Stimulated activated naive CD8-positive, alpha-beta T cell treated with anti-CD3 and anti-CD28 coated beads, Interleukin-15, Interleukin-2, amounts not matched to agents 100 ng/mL and 50 ng/mL, for 24 hours (primary cell): Measurements from ENCODE around the gene KREMEN2.

Experiments
- H3K27ac Mint-ChIP-seq: one replicate; pipeline ENCODE4 v1.8.0; 2021; ENCODE audit warnings: mild to moderate bottlenecking, mixed read lengths
- H3K27me3 Mint-ChIP-seq: one replicate; pipeline ENCODE4 v1.8.0; 2021; ENCODE audit warnings: mixed read lengths
- H3K36me3 Mint-ChIP-seq: one replicate; pipeline ENCODE4 v1.8.0; 2021; ENCODE audit warnings: low read depth, mixed read lengths
- H3K4me1 Mint-ChIP-seq: one replicate; pipeline ENCODE4 v1.8.0; 2021; ENCODE audit warnings: low read depth, mixed read lengths
- H3K4me3 Mint-ChIP-seq: one replicate; pipeline ENCODE4 v1.8.0; 2021; ENCODE audit warnings: mild to moderate bottlenecking, mixed read lengths
- H3K9me3 Mint-ChIP-seq: one replicate; pipeline ENCODE4 v1.8.0; 2021; ENCODE audit warnings: mixed read lengths

The KREMEN2 gene

DNA sequence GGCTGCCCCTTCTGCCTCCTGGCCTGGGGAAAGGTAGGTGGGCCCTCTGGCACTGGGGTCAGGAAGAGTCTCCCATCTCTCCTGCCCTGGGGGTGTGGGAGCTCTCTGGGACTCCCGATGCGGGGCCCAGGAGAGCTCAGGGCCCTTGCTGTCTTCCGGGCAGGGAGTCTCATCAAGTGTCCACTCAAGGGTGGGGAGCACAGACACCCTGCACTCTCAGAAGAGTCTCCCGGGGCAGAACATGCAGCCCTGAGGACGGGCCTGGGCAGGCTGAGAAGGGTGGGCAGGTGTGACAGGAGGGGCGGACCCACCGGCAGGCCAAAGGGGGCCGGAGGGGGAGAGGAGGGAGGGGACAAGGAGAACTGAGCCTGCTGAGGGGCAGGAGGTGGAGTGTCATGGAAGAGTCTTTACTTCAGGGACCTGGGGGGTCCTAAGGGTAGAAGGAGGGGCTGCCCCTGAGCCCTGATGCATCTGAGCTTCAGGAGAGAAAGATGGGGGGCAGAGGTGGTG, 24.6 kb downstream of the KREMEN2 start:
- Mint-ChIP-seq H3K27me3 (no peaks in the 10 kb centered on the region), H3K4me3 (no peak overlapping the region), H3K27ac (no peak overlapping the region), H3K9me3 (no peaks in the 10 kb centered on the region), H3K36me3 (no peaks in the 10 kb centered on the region), H3K4me1 (peaks cover 4% of the 10 kb centered on the region)

DNA sequence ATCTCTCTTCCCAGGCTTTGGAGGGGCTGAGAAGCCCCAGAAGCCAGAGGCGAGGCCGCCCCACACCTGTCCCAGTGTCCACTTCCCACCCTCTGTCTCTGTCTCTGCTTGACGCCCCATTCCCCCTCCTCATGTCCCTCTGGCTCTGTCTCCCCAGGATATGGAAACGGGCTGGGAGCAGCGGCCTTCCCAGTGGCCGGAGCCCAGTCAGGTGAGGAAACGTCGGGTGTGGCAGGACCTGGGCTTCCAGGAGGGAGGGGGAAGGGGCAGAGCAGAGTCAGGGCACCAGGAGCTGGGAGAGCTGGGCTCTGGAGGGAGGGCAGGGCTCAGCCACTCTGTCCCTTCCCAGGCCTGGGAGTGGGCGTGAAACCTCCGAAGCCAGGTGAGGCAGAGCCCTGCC, 26.8 kb downstream of the KREMEN2 start:
- H3K36me3 Mint-ChIP-seq: no peaks in the 10 kb centered on the region
- no peaks in the 10 kb centered on the region for H3K27me3 Mint-ChIP-seq
- H3K9me3 Mint-ChIP-seq: no peaks in the 10 kb centered on the region
- H3K4me1 Mint-ChIP-seq: no peaks in the 10 kb centered on the region
- H3K4me3 Mint-ChIP-seq: no peak overlapping the region
- no peak overlapping the region for H3K27ac Mint-ChIP-seq

DNA sequence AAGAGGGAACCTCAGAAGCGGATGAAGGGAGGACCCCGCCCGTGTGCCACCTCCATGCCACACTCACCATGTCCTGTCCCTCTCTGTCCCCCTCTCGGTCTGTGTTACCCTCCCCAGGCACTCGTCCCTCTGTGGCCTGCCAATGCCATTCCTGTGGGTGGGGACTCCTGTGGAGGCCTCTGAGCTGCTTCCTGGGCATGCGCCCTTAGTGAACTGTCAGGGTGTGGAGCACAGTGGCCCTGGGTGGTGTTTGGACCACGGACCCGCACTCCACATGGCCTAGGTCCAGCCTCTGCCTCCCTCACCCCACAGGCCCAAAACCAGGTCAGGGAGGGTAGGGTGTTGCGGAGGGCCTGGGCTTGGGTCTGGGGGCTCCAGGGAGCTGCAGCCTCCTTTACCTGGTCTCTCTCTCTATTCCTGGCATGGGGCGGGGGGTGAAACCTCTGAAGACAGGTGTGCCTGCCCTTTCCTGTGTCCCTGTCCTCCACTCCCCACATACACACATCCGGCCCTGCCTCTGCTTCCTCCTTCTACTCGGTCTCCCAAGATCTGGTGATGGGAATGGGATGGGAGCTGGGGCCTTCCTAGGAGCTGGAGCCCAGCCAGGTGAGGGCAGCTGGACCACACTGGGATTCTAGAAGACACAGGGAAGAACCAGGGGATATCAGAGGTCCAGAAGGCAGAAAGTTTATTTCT, 27.6 kb downstream of the KREMEN2 start:
- Mint-ChIP-seq H3K9me3 (no peaks in the 10 kb centered on the region), H3K36me3 (no peaks in the 10 kb centered on the region), H3K4me1 (no peaks in the 10 kb centered on the region), H3K27me3 (no peaks in the 10 kb centered on the region), H3K4me3 (no peak overlapping the region), H3K27ac (no peak overlapping the region)

DNA sequence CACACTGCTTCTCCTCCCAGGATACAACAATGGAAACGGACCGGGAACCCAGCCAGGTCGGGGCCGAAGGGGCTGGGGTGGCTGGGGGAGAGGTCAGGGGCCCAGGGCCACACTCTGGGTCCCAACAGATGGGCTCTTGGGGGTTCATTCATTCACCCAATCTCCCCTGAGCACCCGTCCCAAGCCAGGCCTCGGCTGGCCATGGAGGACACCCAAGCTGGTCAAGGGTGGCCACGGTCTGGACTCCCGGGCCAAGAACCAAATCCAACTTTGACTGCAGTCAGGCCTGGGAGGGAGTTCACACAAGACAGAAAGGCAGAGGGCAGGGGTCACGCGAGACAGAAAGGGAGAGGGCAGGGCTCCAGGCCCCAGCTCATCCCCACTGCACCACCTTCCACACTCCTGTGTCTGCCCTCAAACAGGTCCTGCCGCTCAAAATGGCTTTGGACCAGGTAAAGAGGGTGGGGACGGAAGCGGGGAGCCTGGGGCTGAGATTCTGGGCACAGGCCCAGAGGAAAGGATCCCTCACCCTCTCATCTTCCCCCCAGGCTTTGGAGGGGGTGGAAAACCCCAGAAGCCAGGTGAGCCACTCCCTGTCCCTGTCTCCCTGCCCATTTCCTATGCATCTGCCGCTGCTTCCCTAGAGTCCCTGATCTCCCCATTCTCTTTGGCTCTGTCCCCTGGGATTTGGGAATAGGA, 28.5 kb downstream of the KREMEN2 start:
- Mint-ChIP-seq H3K27me3 (no peaks in the 10 kb centered on the region), H3K27ac (no peak overlapping the region), H3K4me1 (no peaks in the 10 kb centered on the region), H3K4me3 (no peak overlapping the region), H3K36me3 (no peaks in the 10 kb centered on the region), H3K9me3 (no peaks in the 10 kb centered on the region)

DNA sequence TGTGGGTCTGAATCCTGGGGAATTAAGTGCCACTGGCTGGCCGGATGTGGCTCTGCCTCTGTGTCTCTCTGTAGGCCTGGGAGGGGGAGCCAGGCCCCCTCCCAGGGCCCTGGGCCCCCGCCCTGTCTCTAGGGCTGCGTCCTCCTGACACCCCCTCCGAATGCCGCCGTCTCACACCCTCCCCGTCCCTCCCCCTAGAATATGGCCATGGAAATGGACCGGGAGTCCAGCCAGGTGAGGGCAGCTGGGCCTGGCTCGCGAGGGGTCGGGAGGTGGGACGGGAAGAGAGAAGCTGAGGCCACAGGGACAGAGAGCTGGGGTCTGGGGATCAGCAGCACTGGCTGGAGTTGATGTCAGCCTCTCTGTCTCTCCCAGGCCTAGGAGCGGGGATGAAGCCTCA, 32.2 kb downstream of the KREMEN2 start:
- Mint-ChIP-seq H3K27ac (no peak overlapping the region), H3K36me3 (no peaks in the 10 kb centered on the region), H3K9me3 (no peaks in the 10 kb centered on the region), H3K27me3 (peaks cover 3% of the 10 kb centered on the region), H3K4me3 (no peak overlapping the region), H3K4me1 (no peaks in the 10 kb centered on the region)

DNA sequence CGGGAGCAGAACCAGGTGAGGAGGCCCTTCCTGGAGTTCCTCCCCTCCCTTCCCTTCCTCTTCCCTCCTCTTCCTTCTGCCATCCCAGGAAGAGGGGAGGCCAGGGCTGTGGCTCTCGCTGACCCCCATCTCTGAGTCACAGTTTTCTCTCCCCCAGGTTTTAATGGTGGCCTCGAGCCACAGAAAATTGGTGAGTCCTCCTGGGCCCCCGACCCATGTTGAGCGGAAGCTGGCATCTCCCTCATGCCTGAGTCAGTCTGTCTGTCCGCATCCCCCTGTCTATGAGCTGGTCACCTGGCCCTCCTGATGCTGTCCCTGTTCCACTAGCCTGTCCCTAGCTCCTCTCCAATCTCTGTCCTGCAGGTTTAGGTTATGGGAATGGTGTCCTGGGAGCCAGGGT, 35.9 kb downstream of the KREMEN2 start:
- H3K36me3 Mint-ChIP-seq: no peaks in the 10 kb centered on the region
- H3K9me3 Mint-ChIP-seq: no peaks in the 10 kb centered on the region
- no peak overlapping the region for H3K4me3 Mint-ChIP-seq
- peaks cover 3% of the 10 kb centered on the region for H3K4me1 Mint-ChIP-seq
- H3K27me3 Mint-ChIP-seq: peaks cover 5% of the 10 kb centered on the region
- H3K27ac Mint-ChIP-seq: no peak overlapping the region

DNA sequence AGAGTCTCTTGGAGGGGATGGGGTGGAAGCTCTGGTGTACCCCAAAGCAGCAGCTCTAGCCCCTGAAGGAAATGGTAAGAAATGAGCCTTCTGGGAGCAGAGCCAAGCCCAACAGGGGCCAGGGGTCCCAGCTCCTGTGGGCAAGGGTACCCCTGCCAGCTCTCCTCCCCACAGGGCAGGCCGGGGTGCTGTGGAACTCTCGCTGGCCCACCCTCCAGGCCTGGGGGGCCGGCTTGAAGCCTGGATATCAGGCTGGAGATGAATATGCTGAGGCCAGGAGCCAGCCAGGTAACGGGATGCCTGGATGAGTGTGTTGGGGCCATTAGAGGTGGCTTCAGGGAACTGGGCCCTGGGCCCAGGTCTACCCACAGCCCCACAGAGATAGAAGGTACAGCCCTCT, 36.5 kb downstream of the KREMEN2 start:
- Mint-ChIP-seq H3K27me3 (peaks cover 7% of the 10 kb centered on the region), H3K36me3 (no peaks in the 10 kb centered on the region), H3K4me1 (peaks cover 4% of the 10 kb centered on the region), H3K27ac (no peak overlapping the region), H3K9me3 (no peaks in the 10 kb centered on the region), H3K4me3 (no peak overlapping the region)

DNA sequence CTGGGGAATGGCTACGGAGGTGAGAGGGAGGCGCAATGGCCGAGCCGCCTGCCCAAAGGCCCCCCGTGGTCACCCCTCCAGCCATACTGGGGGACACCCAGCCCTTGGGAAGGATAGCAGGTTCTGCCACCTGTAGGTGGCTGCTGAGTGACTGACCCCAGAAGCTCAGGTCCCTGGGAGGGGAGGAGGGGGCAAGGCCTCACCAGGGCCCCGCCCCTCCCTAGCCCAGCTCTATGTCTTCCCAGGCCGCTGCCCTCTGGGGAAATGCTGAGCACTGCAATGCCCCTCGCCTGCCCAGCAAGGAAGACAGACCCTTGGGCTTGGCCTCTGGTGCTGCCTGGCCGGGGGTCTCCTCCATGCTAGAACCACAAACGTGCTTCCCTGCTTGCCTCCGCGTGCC, 37.2 kb downstream of the KREMEN2 start:
- no peaks in the 10 kb centered on the region for H3K9me3 Mint-ChIP-seq
- H3K4me3 Mint-ChIP-seq: no peak overlapping the region
- H3K27ac Mint-ChIP-seq: no peak overlapping the region
- no peaks in the 10 kb centered on the region for H3K36me3 Mint-ChIP-seq
- peaks cover 7% of the 10 kb centered on the region for H3K27me3 Mint-ChIP-seq
- H3K4me1 Mint-ChIP-seq: peaks cover 4% of the 10 kb centered on the region

DNA sequence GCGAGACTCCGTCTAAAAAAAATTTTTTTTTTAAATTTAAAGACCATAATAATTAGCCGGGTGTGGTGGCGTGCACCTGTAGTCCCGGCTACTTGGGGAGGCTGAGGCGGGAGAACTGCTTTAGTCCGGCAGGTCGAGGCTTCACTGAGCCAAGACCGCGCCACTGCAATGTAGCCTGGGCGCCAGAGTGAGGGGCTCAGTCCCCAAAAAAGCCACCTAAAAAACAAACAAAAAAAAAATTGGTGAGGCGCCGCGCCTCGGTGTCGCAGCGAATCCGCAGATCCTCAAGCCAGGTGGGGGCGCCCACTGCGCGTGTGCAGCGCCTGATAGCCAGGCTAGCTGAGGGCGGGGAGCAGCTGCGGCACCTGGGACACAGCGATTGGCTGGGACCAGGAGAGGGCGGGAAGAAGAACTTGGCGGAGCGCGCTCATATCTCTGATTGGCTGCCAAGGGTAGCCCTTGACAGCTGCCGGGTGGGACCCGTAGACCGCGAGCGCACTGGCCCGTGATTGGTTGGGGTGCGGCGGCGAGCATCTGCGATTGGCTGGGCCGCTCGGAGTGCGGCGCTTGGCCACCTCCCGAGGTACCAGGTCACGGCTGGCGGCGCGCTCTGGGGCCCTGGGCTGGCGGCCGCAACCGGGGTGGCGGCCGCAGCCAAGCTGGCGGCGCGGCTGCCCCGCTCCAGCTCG, 39.7 kb downstream of the KREMEN2 start:
- H3K9me3 Mint-ChIP-seq: no peaks in the 10 kb centered on the region
- H3K36me3 Mint-ChIP-seq: no peaks in the 10 kb centered on the region
- H3K27me3 Mint-ChIP-seq: peaks cover 11% of the 10 kb centered on the region
- H3K4me1 Mint-ChIP-seq: peaks cover 25% of the 10 kb centered on the region
- no peak overlapping the region for H3K27ac Mint-ChIP-seq
- peak overlapping the region; percentile 55 for H3K4me3 Mint-ChIP-seq

DNA sequence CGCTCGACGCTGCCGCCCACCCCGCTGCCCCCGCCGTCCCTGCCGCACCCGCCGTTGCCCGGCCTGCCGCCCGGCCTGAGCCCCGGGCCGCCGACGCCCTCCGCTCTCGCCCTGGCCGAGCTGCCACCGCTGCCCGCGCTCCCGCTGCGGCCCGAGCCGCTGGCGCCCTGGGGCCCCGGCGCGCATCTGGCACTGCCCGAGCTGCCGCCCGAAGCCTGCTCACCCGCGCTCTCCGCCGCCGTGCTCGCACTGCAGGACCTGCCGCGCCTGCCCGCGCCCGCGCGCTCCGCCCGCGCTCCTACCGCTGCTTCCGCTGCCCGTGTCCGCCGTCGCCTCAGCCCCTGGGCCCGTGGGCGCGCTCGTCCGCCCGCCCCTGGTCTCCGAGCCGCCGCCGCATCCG, 40.2 kb downstream of the KREMEN2 start:
- Mint-ChIP-seq H3K27ac (no peak overlapping the region), H3K4me3 (no peak overlapping the region), H3K27me3 (peaks cover 11% of the 10 kb centered on the region), H3K36me3 (no peaks in the 10 kb centered on the region), H3K9me3 (no peaks in the 10 kb centered on the region), H3K4me1 (peaks cover 28% of the 10 kb centered on the region)

DNA sequence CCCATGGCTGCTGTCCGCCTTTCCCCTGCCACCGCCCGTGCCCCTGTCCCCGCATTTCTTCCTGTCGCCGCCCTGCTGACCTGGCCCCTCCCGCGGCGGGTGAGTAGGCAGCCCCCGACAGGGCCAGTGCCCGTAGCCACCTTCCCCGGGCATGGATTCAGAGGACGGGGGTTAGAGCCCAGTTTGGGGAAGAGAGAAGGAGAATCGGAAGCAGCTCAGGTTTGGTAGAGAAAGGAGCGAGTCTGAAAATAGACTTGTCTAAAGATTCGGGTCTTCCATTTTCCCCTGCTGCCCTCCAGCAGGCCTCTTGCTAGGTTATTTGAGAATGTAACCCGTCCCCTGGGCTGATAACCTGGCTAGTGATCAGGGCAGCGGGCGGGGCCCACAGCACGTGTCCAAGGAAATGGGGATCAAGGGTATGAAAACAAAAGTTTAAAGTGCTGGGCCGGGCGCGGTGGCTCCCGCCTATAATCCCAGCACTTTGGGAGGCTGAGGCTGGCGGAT, 40.8 kb downstream of the KREMEN2 start:
- H3K36me3 Mint-ChIP-seq: no peaks in the 10 kb centered on the region
- H3K9me3 Mint-ChIP-seq: no peaks in the 10 kb centered on the region
- no peak overlapping the region for H3K27ac Mint-ChIP-seq
- H3K4me3 Mint-ChIP-seq: peak overlapping the region; percentile 60
- H3K27me3 Mint-ChIP-seq: peaks cover 11% of the 10 kb centered on the region
- H3K4me1 Mint-ChIP-seq: peaks cover 28% of the 10 kb centered on the region

DNA sequence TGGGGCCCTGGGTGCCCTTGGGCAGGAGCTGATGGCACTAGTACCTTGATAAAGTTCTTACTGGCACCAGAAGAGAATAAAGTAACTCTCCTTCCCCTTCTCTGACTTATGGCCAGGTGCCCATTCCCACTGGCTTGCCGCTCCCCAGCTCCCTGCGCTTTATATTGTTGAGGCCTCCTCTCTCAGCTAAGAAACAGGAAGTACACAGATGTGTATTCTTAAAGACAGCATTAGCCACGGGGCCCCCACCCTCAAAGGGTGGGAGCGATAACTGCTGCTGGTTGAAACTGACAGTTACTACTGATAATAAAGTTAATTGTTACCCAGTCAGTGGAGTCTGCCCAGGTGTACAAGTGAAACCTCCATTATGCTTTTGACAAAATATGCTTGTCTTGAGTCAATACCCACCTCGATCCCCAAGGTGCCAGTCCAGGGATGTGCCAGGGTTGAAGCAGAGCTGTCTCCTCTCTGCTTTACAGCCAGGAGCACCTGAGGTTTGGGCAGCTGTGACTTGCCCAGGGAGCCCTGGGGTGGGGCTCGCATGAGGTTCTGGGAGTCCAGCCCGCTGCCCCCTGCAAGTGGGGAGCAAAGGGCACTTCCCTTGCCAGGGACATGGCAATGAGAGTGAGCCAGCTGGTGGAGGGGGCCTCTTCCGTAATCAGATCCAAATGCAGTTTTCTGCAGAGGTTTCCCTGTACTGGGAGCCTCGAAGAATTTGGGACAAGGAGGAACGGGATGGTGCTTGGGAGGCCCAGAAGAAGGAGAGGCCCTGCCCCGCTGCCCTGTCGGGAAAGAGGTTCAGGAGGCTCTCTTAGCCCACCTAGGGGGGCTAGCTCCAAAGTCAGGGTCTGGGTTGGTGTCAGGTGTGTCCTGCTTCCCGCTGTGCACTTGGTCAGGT, 43.2 kb downstream of the KREMEN2 start:
- Mint-ChIP-seq H3K36me3 (no peaks in the 10 kb centered on the region), H3K9me3 (no peaks in the 10 kb centered on the region), H3K4me1 (peaks cover 28% of the 10 kb centered on the region), H3K4me3 (no peak overlapping the region), H3K27ac (no peak overlapping the region), H3K27me3 (peaks cover 13% of the 10 kb centered on the region)

DNA sequence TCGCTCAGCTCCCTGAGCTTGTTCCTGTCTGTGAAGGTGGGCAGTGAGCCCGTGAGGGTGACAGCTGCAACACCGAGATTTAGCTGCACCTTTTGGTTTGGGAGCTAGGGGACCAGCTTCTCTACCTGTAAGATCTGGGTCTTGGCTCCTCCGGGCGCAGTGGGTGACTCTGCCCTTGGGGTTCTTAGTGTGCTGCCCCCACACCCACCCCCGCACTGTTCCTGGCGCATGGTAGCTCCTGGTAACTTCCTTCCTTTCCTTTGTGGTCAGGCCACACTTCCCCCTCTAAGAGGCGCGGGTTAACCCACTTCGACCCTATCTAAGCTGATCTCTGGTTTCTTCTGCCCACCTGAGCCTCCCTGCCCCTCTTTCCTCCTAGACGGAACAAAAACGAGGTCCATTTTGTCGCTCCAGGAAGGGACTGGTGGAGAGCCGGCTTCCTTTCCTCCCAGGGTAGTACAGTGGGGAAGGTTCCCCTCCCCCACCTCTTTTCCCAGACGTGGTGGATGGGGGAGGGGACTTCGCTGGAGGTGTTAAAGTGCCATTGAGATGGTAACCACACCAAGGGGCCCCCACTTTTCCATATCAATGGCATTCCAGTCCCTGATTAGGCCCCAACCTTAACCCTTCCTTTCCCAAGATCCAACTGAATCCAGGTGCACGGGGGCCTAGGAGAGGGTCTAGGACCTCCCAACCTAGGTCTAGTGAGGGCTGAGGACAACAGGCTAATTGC, 44.0 kb downstream of the KREMEN2 start:
- H3K9me3 Mint-ChIP-seq: no peaks in the 10 kb centered on the region
- peaks cover 28% of the 10 kb centered on the region for H3K4me1 Mint-ChIP-seq
- H3K4me3 Mint-ChIP-seq: peak overlapping the region; percentile 22
- no peaks in the 10 kb centered on the region for H3K36me3 Mint-ChIP-seq
- H3K27ac Mint-ChIP-seq: peak overlapping the region; percentile 59
- peaks cover 13% of the 10 kb centered on the region for H3K27me3 Mint-ChIP-seq

DNA sequence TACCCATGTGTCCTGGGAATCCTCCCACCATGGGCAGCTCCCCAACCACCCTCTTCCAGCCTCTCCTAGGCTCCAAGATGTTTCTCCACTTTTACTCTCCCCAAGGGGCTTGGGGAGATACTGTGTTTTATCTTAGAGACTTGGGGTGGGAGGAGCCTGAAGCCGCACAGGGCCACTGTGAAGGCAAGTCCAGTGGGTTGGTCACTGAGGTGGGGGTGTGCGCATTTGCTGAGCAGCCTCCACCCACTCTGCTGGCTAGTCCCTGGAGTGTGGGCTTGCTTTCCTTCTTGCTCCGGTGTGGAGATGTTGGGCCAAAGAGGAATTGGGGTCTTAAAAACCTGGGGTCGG, 44.6 kb downstream of the KREMEN2 start:
- H3K27me3 Mint-ChIP-seq: peaks cover 13% of the 10 kb centered on the region
- H3K4me3 Mint-ChIP-seq: no peak overlapping the region
- no peak overlapping the region for H3K27ac Mint-ChIP-seq
- no peaks in the 10 kb centered on the region for H3K9me3 Mint-ChIP-seq
- peaks cover 28% of the 10 kb centered on the region for H3K4me1 Mint-ChIP-seq
- no peaks in the 10 kb centered on the region for H3K36me3 Mint-ChIP-seq
